H1 (cell line): ENCODE measurements around the gene NDUFB10. TPM values are rescaled to one million over a fixed set of nuclear protein-coding genes. Genes with fewer than 3 reads are reported as not detected.

Experiments used
- EZH2 ChIP-seq: fragments of 200-600 bp; sonication (generic); IDR thresholded peaks from 2 replicates; pipeline ENCODE4 v1.7.1; 2012; ENCODE audit warnings: low read depth, mild to moderate bottlenecking, moderate library complexity, low read length, inconsistent platforms; ENCODE audit not compliant: severe bottlenecking
- RAD21 ChIP-seq, 2 experiments: IDR thresholded peaks in 1 of 2; conservative IDR thresholded peaks in 1 of 2; 2 replicates each; pipeline ENCODE4 v1.6.1; 2011; ENCODE audit warnings: low read depth in 2 of 2, low read length in 2 of 2, improper control_type of control experiment in 1 of 2, inconsistent platforms in 1 of 2, mild to moderate bottlenecking in 1 of 2, moderate library complexity in 1 of 2
- USF2 ChIP-seq: IDR thresholded peaks from 2 replicates; pipeline ENCODE4 v1.6.1; 2011; ENCODE audit warnings: low read length, improper control_type of control experiment
- polyA plus RNA-seq, 7 experiments: library from polyadenylated mRNA; depleted of rRNA in 3 of 7; stranded (reverse) in 5 of 7; unstranded in 2 of 7; fragments of >200 nt in 5 of 7; fragments of 200-250 nt in 2 of 7; gene quantifications; 1 replicate in 5 of 7; 2 replicates in 1 of 7; 4 replicates in 1 of 7; pipeline versions ENCODE4 v1.2.1 to v1.2.3, GENCODE V29; 2011 to 2013; ENCODE audit warnings: missing spikeins in 2 of 7, mixed read lengths in 2 of 7
- total RNA-seq: library from RNA; stranded (reverse); fragmentation: NEBNext Ultra II Directional; extraction: Animal tissue kit (Norgen Biotek cat#: 25700); gene quantifications from 2 replicates; pipeline ENCODE4 v1.2.1, GENCODE V29; 2021

Gene NDUFB10
- total and polyA plus RNA-seq, 2 of the 8 experiments (the other 6 are each of a cell fraction or from before 2014, with no cell fraction given) = 183 to 194 TPM

GRCh38 chr16:1968146-1968953 is 9.0 kb downstream of the NDUFB10 start (continued):
- TF ChIP-seq USF2 (no peak), EZH2 (no peak), RAD21 (IDR thresholded peaks at IDR 0.05 in 1 of 2, conservative IDR thresholded peaks at IDR 0.05 in 1 of 2; ENCODE audit: low read depth in 2 of 2, low read length in 2 of 2) (no peak)
